Islet of Langerhans (tissue), 1 donor: ENCODE measurements around the gene TBC1D2B.
"Not testable (repeated sequence)": the region's sequence is repeated elsewhere in the genome, so short reads cannot be mapped to it uniquely, and the experiment has no call there.

Source experiments
- FAIRE-seq: peaks from one replicate; lab custom pipeline; 2011; peaks lifted over from hg19 to GRCh38; lab: Jason Lieb, UNC

The TBC1D2B gene

DNA sequence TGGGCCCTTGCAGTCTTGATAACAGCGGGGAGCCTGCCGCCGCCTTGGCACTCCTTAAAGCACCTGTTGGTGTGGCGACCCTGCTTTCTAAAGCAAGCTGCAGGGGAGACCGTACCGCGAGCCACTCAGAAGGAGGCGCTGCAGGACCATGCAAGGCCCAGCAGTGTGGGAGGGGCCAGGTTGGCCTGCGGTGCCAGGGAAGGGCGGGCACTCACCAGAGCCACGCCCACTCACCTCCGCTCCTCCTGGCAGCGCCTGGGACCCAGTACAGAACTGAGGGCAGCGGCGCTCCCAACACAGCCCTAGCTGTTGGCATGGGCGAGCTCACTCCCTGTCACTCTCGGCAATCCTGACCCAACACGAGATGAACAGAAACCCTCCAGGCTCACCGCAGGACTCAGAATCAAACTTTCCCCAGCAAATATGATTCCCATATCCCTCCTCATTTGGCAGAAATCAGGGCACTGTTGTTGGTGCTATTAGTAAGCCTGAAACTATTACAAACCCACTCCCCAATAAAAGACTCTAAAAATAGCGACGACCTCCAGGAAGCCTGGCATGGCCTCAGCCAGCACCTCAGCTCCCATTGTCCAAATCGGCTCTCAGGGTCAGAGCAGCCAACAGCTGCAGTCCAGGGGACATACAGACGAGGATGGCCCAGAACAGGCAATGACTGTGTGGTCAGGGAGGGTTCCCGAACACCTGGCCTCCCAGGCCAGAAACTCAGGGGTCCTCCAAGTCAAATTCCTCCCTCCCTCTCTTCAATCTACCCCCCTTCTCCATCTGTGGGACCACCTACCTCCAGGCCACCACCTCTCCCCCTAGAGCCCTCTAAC lies 77.2 kb downstream of the TBC1D2B start:
- no peak for FAIRE-seq

GRCh38 chr15:77999486-77999885 lies 78.0 kb downstream of the TBC1D2B start:
- no peak for FAIRE-seq

GRCh38 chr15:77998592-77998991 lies 78.9 kb downstream of the TBC1D2B start:
- FAIRE-seq, result no peak

DNA sequence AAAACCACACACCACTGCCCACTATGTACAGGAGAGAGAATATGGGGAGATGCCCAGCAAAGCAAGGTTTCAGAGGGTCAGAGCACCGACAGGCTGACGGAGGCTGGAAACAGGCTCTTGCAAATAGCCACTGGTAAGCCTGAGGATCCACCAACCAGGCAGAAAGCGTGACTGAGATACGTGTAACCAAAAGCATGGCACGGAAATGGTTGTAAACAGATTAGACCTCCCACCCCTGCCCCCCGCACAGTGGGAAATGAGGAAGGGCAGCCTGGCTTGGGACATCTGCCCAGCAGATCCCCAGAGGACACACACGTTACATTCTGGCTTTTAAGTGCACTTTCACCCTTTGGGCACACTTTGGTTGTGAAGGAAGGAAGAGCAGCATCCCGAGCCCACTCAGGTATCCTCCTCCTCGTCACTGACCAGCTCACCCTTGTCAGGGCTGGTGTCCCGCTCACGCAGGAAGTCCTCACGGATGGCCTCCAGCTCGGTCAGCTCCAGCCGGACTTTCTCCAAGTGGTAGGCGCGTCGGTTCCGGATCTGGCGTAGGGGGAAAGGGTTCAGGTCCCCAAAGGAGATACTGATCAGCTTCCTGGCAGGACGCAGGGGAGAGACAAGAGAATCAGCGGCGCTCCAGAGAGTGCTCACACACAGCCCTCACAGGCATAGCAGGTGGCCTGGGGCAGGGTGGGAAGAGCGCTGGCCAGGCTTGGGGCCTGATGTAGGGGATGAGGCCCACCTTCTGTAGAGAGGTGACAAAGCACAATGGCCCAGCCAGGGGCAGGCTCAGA lies 79.6 kb downstream of the TBC1D2B start:
- not testable (repeated sequence) for FAIRE-seq

- not testable (repeated sequence) for FAIRE-seq
Measured at GRCh38 chr15:77997221-77997620, 80.3 kb downstream of the TBC1D2B start.

DNA sequence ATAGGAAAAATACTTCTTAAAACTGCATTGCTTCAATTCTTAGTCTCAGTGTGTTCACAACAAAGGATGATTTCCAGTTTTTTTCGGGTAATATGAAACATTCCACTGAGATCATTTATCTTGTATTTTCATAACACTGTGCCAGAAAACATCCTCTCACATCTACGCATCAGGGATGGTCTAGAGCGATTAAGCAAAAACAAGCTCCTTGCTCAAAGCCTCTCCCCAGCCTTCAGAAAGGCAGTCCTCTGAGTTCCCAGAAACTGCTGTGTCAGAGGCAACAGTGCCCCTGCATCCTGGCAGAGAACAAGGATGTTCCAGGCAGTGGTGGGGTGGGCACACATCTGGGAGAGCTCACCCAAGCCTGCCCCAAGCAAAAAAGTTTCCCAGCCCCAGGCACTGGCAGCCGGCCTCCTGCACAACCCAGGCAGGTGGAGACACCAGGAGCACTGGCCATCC lies 80.8 kb downstream of the TBC1D2B start:
- not testable (repeated sequence) for FAIRE-seq

GRCh38 chr15:77996226-77996625 lies 81.3 kb downstream of the TBC1D2B start:
- not testable (repeated sequence) for FAIRE-seq

DNA sequence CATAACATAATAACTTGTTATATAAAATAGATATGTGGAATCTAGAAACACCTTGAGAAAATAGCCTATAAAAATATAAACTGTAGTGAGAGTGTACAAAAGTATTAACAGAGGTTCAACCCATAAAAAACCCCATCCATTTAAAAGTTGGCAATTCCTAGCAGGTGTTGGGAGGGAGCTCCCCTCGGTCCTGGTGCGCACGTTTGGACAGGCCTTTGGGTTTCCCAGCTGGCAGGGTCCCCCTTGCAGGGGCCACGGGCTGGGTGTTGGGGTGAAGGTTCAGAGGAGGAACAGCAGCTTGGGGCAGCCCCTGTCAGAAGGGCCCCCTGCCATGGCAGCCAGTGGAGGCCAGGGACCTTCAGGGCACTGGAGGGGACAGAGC lies 82.0 kb downstream of the TBC1D2B start:
- FAIRE-seq, result not testable (repeated sequence)

GRCh38 chr15:77994893-77995536 lies 82.5 kb downstream of the TBC1D2B start:
- peak; percentile 66 for FAIRE-seq

DNA sequence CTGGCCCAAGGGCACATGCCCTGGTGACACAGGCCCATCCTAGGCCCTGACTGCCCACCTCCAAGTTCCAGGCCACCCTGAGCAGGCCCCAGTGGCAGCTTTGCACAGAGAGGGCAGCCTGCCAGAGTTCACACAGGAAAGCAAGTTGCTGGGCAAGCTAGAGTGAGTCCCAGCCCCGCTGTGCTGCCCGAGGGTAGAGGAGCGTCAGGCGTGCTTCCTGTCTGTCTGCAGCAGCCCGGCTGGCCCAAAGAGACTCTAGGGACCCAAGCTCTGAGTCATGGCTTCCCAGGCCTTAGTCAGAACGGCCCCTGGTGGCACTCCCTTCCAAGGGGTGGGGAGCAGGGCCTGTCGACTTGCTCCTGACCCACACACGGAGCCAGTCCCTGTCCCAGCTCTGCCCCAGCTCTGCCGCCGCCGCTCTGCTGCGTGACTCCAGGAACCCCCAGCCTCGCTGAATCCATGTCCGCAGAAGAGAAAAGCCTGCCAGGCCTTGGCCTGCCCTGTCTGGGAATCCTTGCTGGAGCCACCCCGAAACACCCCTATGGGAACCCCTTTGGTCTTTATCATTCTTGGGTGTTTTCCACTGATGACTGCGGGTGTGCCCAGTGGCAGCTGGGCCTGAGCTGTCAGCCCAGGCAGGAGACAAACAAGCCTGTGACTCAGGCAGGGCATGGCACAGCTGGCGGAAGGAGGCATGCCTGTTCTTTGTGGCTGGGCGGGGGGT lies 83.4 kb downstream of the TBC1D2B start:
- FAIRE-seq, result not testable (repeated sequence)

DNA sequence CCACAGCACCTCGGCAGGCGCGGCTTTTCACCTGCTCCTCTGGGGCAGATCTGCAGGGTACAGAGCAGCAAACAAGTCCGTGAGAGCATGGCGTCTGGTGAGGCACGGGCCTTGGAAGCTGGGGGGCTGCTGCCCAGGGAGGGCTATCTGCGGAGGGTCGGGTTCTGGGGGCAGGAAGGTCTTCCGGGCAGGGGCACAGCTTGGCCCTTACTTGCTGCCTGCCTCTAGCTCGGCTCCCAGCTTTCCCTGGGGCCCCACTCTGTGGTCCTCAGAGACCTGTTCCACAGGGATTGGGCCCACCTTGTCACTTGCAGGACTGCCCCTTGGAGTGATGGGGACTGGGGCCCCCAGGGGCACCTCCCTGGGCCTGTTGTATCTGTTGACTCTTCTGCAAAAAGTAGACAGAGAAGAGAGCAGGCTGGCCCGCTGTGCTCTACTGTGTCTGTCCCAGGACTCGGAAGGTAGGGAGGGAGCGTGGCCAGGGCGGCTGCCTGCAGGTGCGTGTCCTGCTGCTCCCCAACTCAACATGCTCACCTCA lies 84.1 kb downstream of the TBC1D2B start:
- no peak for FAIRE-seq

- no peak for FAIRE-seq
Measured at GRCh38 chr15:77992356-77993222, 84.9 kb downstream of the TBC1D2B start.

DNA sequence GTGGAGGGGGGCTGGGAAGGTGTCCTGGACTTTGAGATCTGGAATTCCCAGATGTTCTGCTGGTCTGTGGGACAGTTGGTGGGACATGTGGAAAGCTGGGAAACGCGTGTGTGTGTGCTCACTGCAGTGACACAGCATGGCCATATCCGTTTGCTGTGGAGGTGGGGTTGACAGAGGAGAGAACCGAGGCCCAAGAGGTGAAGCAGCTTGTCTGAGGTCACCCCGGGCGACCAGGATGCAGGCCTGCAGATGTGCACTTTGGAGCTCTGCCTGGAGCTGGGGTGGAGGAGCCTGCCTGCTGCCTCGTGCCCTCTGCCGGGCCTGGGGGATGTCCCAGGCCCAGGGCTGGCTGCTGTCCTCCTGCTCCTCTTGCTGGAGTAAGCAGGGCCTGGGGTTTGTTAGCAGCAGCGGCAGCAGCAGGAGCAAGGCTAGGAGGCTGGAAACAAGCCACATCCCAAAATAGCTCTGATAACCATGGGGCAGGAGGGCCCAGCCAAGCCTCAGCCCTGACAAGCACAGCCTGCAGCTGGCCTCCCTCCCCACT lies 85.8 kb downstream of the TBC1D2B start:
- FAIRE-seq, result not testable (repeated sequence)

- FAIRE-seq, result no peak
Measured at GRCh38 chr15:77991029-77991406, 86.5 kb downstream of the TBC1D2B start.

DNA sequence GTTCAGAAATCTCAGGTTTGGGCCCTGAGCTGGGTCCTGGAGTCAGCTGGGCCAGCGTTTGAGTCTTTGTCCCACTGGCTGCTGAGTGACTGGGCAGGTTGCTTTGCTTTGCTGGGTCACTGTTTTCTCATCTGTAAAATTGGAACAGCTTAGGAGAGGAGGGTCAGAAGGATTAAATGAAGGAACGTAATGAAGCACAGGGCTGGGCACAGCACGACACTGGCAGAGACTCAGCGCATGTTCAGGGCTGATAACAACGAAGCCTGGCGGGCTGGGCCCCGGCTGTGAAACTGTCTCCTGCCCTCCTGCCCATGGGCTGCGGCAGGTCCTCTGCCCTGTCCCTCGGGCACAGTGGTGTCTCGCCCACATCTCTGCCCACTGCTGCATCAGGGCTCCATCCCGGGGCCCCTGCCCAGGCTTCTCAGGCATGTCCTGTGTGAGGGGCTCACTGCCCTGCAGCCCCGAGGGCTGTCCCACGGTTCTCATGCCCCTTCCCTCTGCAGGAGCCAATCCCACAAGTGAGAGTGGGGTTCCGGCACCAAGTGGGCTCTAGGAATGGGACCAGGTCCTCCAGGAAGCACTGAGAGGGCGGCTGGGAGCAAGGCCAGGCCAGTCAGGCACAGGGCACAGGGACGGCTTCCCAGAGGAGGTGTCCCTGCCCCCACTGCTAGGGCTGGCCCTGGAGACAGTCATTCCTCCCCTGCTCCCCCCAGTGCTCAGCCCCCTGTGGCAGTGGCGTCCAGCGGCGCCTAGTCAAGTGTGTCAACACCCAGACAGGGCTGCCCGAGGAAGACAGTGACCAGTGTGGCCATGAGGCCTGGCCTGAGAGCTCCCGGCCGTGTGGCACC lies 88.0 kb downstream of the TBC1D2B start:
- no peak for FAIRE-seq

DNA sequence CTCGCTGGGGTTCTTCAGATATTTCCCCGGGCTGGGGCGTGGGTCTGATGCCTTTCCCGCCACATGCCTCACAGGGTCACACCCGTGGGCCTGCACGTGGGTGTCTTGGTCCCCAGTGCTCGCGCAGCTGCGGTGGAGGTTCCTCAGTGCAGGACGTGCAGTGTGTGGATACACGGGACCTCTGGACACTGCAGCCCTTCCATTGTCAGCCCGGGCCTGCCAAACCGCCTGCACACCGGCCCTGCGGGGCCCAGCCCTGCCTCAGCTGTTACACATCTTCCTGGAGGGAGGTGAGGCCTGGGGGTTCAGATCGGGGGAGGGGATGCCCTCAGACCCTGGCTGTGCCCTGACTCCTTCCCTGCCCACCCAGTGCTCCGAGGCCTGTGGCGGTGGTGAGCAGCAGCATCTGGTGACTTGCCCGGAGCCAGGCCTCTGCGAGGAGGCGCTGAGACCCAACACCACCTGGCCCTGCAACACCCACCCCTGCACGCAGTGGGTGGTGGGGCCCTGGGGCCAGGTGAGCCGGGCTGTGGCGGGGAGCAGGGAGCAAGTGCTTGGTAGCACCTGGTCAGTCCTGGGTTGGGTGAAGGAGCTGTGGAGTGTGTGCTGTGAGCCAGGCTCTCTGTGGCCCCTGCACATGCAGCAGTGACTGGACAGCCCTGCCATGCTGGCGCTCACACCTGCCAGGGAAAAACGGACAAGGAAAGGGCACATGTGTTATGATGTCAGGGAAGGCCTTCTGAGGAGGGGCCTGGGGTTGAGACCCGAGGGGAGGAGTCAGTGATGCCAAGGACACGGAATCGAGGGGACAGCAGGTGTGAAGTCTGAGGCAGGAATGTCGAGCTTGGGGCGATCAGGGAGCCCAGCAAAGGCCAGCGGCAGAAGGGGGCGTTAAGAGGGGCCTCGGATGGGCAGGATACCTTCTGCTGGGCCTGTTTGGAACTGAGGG lies 88.9 kb downstream of the TBC1D2B start:
- FAIRE-seq, result no peak

DNA sequence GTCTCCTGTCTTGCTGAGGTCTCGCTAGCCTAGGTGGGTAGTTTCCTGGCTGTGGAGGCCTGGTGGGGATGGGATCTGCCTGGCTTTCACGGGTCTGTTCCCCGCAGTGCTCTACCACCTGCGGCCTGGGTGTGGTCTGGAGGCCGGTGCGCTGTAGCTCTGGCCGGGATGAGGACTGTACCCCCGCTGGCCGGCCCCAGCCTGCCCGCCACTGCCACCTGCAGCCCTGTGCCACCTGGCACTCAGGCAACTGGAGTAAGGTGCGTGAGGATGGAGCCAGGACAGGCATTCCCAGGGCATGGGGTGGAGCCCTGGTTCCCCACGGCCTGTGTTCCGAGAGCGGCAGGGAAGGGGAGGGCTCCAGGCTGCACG lies 89.8 kb downstream of the TBC1D2B start:
- not testable (repeated sequence) for FAIRE-seq
